OCI-LY7 (cell line): ENCODE results near the gene IL12B.

Experiments used
- CTCF ChIP-seq: fragments of 200-600 bp; sonication (generic); conservative IDR thresholded peaks from 2 replicates; pipeline ENCODE4 v1.5.1; 2014; ENCODE audit warnings: mild to moderate bottlenecking, antibody characterized with exemption, low read length, moderate library complexity, mixed read lengths
- EZH2phosphoT487 ChIP-seq: fragments of 200-600 bp; sonication (generic); IDR thresholded peaks from 2 replicates; pipeline ENCODE4 v1.6.1; 2018; ENCODE audit warnings: low read depth, borderline replicate concordance, mild to moderate bottlenecking, mixed run types, antibody characterized with exemption, low read length, moderate library complexity, mixed read lengths

GRCh38 chr5:159340511-159340910 lies 10.2 kb upstream of the IL12B start:
- TF ChIP-seq CTCF (no peak), EZH2phosphoT487 (no peak)
